BE2C (cell line): ENCODE measurements around the gene SRSF1.
"Not testable (repeated sequence)": the region's sequence is repeated elsewhere in the genome, so short reads cannot be mapped to it uniquely, and the experiment has no call there.

Experiments
- DNase-seq: peaks from one replicate; pipeline ENCODE4 v3.0.0-alpha.2; 2020
- H3K27me3 ChIP-seq: fragments of 250-450 bp; sonication (Bioruptor Pico); 2 replicates; pipeline ENCODE4 v1.5.1; 2020; ENCODE audit warnings: mild to moderate bottlenecking
- H3K36me3 ChIP-seq: fragments of 250-450 bp; sonication (Bioruptor Pico); 2 replicates; pipeline ENCODE4 v1.5.1; 2020; ENCODE audit warnings: mild to moderate bottlenecking
- H3K4me1 ChIP-seq: fragments of 250-450 bp; sonication (Bioruptor Pico); 2 replicates; pipeline ENCODE4 v1.5.1; 2020
- H3K4me3 ChIP-seq: 2 replicates; pipeline ENCODE4 v1.5.1; 2011; ENCODE audit warnings: low read depth, low read length
- H3K9me3 ChIP-seq: fragments of 250-450 bp; sonication (Bioruptor Pico); 2 replicates; pipeline ENCODE4 v1.5.1; 2020
- CTCF ChIP-seq: IDR thresholded peaks from 2 replicates; pipeline ENCODE4 v1.5.1; 2012; ENCODE audit warnings: mild to moderate bottlenecking, low read depth, low read length

SRSF1 gene

GRCh38 chr17:57983446-57983845 is 23.6 kb downstream of the SRSF1 start:
- no peak for TF ChIP-seq CTCF
- Histone ChIP-seq H3K27me3 (no peaks in the 10 kb centered on the region), H3K36me3 (peaks cover 36% of the 10 kb centered on the region), H3K4me3 (no peak overlapping the region), H3K4me1 (peaks cover 9% of the 10 kb centered on the region), H3K9me3 (no peaks in the 10 kb centered on the region)
- no peak for DNase-seq

- H3K36me3 ChIP-seq, result peaks cover 44% of the 10 kb centered on the region
- H3K27me3 ChIP-seq, result no peaks in the 10 kb centered on the region
- peaks cover 9% of the 10 kb centered on the region for H3K4me1 ChIP-seq
- no peak for TF ChIP-seq CTCF
- DNase-seq, result no peak
- no peak overlapping the region for H3K4me3 ChIP-seq
- H3K9me3 ChIP-seq, result no peaks in the 10 kb centered on the region
Observed at GRCh38 chr17:57982452-57983170, 24.4 kb downstream of the SRSF1 start.

GRCh38 chr17:57980522-57980921 is 26.5 kb downstream of the SRSF1 start:
- no peak for DNase-seq
- Histone ChIP-seq H3K4me3 (no peak overlapping the region), H3K4me1 (peaks cover 9% of the 10 kb centered on the region), H3K36me3 (peaks cover 64% of the 10 kb centered on the region), H3K27me3 (no peaks in the 10 kb centered on the region), H3K9me3 (no peaks in the 10 kb centered on the region)
- no peak for TF ChIP-seq CTCF

- DNase-seq, result no peak
- no peaks in the 10 kb centered on the region for H3K27me3 ChIP-seq
- H3K4me3 ChIP-seq, result no peak overlapping the region
- no peaks in the 10 kb centered on the region for H3K4me1 ChIP-seq
- no peak for TF ChIP-seq CTCF
- no peaks in the 10 kb centered on the region for H3K9me3 ChIP-seq
- H3K36me3 ChIP-seq, result peaks cover 76% of the 10 kb centered on the region
Observed at GRCh38 chr17:57979076-57979475, 28.0 kb downstream of the SRSF1 start.

- Histone ChIP-seq H3K27me3 (no peaks in the 10 kb centered on the region), H3K36me3 (peaks cover 70% of the 10 kb centered on the region), H3K4me1 (peaks cover 7% of the 10 kb centered on the region), H3K9me3 (no peaks in the 10 kb centered on the region), H3K4me3 (no peak overlapping the region)
- no peak for TF ChIP-seq CTCF
- no peak for DNase-seq
Observed at GRCh38 chr17:57976594-57976993, 30.5 kb downstream of the SRSF1 start.

- H3K36me3 ChIP-seq, result peaks cover 56% of the 10 kb centered on the region
- no peak overlapping the region for H3K4me3 ChIP-seq
- TF ChIP-seq CTCF, result no peak
- no peak for DNase-seq
- H3K27me3 ChIP-seq, result no peaks in the 10 kb centered on the region
- no peaks in the 10 kb centered on the region for H3K9me3 ChIP-seq
- H3K4me1 ChIP-seq, result peaks cover 7% of the 10 kb centered on the region
Observed at GRCh38 chr17:57975044-57975443, 32.0 kb downstream of the SRSF1 start.

- H3K27me3 ChIP-seq, H3K9me3 ChIP-seq, DNase-seq, H3K4me3 ChIP-seq, H3K4me1 ChIP-seq: not testable (repeated sequence)
- H3K36me3 ChIP-seq, result peaks cover 54% of the 10 kb centered on the region
Observed at GRCh38 chr17:57974053-57974824, 32.8 kb downstream of the SRSF1 start.
